NCI-H2171 treated with DMSO at 0.1 percent for 48 hours (cell line): ENCODE data around the gene FRMD4A.
"Not testable (repeated sequence)": the region's sequence is repeated elsewhere in the genome, so short reads cannot be mapped to it uniquely, and the experiment has no call there.

ENCODE experiments used
- DNase-seq: peaks from one replicate; lab custom pipeline; 2025; lab: John Stamatoyannopoulos, UW

Gene FRMD4A

GRCh38 chr10:14146501-14146900, 184.2 kb downstream of the FRMD4A start:
- no peak for DNase-seq

DNA sequence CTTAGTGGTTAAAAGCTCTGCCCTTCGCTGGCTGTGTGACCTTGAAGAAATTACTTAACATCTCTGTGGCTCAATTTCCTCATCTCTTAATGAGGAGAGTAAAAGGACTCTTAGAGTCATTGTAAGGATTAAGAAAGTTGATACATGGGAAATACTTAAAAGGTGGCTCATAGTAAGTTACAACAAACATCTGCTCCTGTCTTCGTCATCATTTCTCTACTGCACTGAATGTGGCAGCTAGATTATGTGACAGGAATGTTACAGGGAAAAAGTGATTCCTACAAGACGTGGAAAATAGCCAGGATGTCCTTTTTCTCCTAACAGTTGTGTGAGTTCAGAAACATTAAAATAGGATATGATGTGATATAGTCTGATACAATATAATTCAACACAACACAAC, 184.7 kb downstream of the FRMD4A start:
- no peak for DNase-seq

GRCh38 chr10:14144451-14144850, 186.3 kb downstream of the FRMD4A start:
- DNase-seq, result peak; percentile 0

- DNase-seq, result no peak
Observed at GRCh38 chr10:14142606-14143250, 188.0 kb downstream of the FRMD4A start.

GRCh38 chr10:14141283-14141682, 189.4 kb downstream of the FRMD4A start:
- DNase-seq, result no peak

- no peak for DNase-seq
Observed at GRCh38 chr10:14137391-14137790, 193.3 kb downstream of the FRMD4A start.

DNA sequence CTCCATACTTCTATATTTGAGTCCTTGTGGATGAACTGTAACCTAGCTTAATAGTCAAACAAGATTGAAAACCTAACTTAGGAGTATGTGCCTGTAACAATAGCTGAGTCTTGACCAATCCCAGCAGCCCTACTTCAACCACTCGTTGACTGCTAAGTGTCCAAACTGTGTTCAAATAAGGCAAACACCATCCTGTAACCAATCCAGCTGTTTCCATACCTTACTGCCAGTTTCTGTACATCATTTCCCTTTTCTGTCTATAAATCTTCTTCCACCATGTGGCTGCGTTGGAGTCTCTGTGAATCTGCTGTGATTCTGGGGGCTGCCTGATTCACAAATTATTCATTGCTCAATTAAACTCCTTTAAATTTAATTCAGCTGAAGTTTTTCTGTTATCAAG, 195.5 kb downstream of the FRMD4A start:
- not testable (repeated sequence) for DNase-seq

DNA sequence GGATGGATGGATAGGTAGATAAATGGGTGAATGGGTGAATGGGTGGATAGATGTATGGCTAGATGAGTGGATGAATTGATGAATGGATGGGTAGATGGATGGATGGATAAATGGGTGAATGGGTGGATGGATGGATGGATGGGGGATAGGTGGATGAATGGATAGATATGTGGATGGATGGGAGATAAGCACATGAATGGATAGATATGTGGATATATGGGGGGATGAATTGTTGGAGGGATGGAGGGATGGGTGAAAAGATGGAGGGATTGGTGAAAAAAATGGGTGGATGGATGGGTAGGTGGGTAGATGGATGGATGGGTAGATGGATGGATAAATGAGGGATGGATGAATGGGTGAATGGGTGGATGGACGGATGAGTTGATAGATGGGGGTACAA, 196.4 kb downstream of the FRMD4A start:
- DNase-seq, result no peak

GRCh38 chr10:14131261-14131960, 199.3 kb downstream of the FRMD4A start:
- no peak for DNase-seq

- no peak for DNase-seq
Observed at GRCh38 chr10:14129770-14130169, 201.0 kb downstream of the FRMD4A start.

- no peak for DNase-seq
Observed at GRCh38 chr10:14128519-14128918, 202.2 kb downstream of the FRMD4A start.

GRCh38 chr10:14126697-14127440, 203.9 kb downstream of the FRMD4A start:
- DNase-seq, result no peak

DNA sequence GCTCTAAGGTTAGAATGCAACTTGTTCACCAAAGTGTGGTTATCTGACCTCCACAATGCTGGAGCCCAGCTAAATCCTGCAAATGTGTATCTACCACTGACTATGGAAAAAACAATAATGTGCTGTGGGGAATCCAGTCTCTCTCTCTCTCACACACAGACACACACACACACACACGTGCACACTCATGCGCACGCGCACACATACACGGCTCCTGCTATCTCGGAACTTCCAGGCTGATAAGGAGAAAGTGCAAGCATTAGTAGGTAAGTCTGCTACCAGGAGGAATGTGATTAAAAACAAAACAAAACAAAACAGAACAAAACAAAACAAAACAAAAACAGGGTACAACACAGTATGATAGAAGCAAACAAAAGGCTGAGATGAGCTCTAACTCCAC, 205.2 kb downstream of the FRMD4A start:
- no peak for DNase-seq

GRCh38 chr10:14124941-14125340, 205.8 kb downstream of the FRMD4A start:
- DNase-seq, result no peak

- DNase-seq, result no peak
Observed at GRCh38 chr10:14123139-14123538, 207.6 kb downstream of the FRMD4A start.

DNA sequence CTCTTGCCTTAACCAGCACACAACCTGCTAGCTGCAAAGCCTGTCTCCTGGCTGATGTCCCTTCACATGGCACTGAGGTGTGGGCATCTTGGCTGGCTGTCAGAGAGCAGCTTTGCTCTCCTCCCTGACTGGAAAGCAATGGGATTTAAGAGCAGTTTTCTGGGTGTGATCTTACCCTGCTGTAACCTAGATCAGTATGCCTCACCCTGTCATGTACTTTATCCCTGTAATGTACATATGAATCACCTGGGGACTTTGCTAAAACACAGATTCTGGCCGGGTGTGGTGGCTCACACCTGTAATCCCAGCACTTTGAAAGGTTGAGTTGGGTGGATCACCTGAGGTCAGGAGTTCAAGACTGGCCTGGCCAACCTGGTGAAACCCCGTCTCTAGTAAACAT, 209.9 kb downstream of the FRMD4A start:
- no peak for DNase-seq

- DNase-seq, result no peak
Observed at GRCh38 chr10:14118953-14119352, 211.8 kb downstream of the FRMD4A start.

DNA sequence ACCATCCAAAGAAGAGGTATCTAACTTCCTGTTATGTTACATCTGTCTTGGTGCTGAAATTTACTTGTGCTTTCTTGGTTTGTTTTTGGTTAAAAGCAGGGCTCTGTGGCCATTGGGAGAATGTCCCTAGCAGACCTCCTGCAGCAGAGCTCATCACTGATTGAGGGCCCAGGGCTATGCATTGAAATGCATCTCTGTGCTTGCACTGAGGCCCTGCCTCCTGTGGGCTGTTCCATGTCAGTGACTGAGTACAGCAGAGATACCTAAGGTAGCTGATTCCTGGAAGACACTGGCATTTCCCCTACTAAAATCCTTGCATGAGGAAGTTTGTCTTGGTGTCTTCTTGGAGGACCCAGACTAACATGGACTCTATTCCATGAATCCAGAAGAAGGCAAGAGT, 213.9 kb downstream of the FRMD4A start:
- DNase-seq, result no peak

DNA sequence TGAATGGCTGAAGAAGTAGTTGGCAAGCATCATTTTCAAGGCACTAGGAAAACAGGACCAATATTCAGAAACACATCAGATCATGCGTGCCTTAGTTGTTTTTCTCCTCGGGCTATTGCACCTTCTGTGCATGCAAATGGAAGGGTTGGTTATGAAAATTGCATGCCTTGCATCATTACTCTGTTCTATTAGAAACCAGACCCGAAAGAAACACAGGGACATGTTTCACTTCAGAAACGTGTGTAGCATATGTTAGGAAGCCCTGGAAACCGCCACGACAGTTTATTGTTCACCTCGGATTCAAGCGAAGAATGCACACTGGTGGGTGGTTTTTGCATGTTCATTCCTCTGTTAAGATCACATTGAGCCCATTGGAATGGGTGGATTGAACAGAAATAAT, 214.7 kb downstream of the FRMD4A start:
- no peak for DNase-seq

- no peak for DNase-seq
Observed at GRCh38 chr10:14114791-14115190, 215.9 kb downstream of the FRMD4A start.

DNA sequence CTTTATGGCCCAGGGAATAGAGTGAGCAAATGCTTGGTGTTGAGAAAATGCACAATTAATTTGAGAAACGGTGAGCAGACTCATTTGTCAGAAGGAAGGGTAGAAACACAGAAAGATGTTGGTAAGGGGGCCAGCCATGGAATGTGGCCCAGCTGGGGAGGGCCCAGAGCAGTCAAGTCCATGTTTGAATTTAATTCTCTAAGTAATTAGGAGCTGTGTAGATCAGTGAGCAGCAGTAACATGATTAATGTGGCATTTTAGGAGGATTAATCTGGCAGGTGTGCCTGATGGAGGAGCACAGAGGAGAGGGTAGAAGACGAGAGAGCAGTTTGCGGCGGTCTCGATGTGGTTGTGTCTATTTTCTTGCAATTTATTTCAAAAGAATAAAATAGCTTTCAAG, 218.7 kb downstream of the FRMD4A start:
- no peak for DNase-seq

GRCh38 chr10:14111208-14111607, 219.5 kb downstream of the FRMD4A start:
- DNase-seq, result no peak

DNA sequence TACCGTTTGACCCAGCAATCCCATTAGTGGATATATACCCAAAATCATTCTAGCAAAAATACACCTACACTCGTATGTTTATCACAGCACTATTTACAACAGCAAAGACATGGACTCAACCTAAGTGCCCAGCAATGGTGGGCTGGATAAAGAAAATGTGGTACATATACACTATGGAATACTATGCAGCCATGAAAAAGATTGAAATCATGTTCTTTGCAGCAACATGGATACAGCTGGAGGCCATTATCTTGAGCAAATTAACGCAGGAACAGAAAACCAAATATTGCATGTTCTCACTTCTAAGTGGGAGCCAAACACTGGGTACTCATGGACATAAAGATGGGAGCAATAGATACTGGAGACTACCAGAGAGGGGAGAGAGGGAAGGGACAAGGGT, 223.9 kb downstream of the FRMD4A start:
- DNase-seq, result no peak
